KOPT-K1 (cell line): Measurements from ENCODE around the gene ELMO1.

Experiments
- H3K27ac ChIP-seq: fragments of 200-600 bp; sonication (generic); 2 replicates; pipeline ENCODE4 v1.5.1; 2016; ENCODE audit warnings: antibody characterized with exemption, mild to moderate bottlenecking, low read depth, low read length; ENCODE audit not compliant: poor library complexity, severe bottlenecking
- H3K36me3 ChIP-seq: fragments of 200-600 bp; sonication (generic); 2 replicates; pipeline ENCODE4 v1.5.1; 2017; ENCODE audit warnings: antibody characterized with exemption, mild to moderate bottlenecking, low read length, moderate library complexity; ENCODE audit not compliant: insufficient read depth
- H3K9me3 ChIP-seq: fragments of 200-600 bp; sonication (generic); 2 replicates; pipeline ENCODE4 v1.5.1; 2017; ENCODE audit warnings: antibody characterized with exemption, low read length, mild to moderate bottlenecking; ENCODE audit not compliant: insufficient read depth, poor library complexity, severe bottlenecking

ELMO1 gene

GRCh38 chr7:36925207-36925606 is 523.5 kb downstream of the ELMO1 start:
- Histone ChIP-seq H3K9me3 (no peaks in the 10 kb centered on the region), H3K27ac (no peak overlapping the region), H3K36me3 (no peaks in the 10 kb centered on the region; the same call in 1 of the 2 replicates)

GRCh38 chr7:36923943-36924436 is 524.7 kb downstream of the ELMO1 start:
- Histone ChIP-seq H3K27ac (no peak overlapping the region), H3K9me3 (no peaks in the 10 kb centered on the region), H3K36me3 (no peaks in the 10 kb centered on the region; the same call in 1 of the 2 replicates)

- H3K27ac ChIP-seq = no peak overlapping the region
- H3K9me3 ChIP-seq = no peaks in the 10 kb centered on the region
- H3K36me3 ChIP-seq = no peaks in the 10 kb centered on the region; the same call in 1 of the 2 replicates
Observed at GRCh38 chr7:36923185-36923584, 525.5 kb downstream of the ELMO1 start.

- Histone ChIP-seq H3K9me3 (no peaks in the 10 kb centered on the region), H3K36me3 (no peaks in the 10 kb centered on the region; the same call in 1 of the 2 replicates), H3K27ac (no peak overlapping the region)
Observed at GRCh38 chr7:36920433-36920832, 528.2 kb downstream of the ELMO1 start.

- Histone ChIP-seq H3K27ac (no peak overlapping the region), H3K9me3 (no peaks in the 10 kb centered on the region), H3K36me3 (no peaks in the 10 kb centered on the region; the same call in 1 of the 2 replicates)
Observed at GRCh38 chr7:36919738-36920137, 528.9 kb downstream of the ELMO1 start.

- H3K27ac ChIP-seq = no peak overlapping the region
- no peaks in the 10 kb centered on the region for H3K9me3 ChIP-seq
Observed at GRCh38 chr7:36918591-36918990, 530.1 kb downstream of the ELMO1 start.

GRCh38 chr7:36916619-36917018 is 532.0 kb downstream of the ELMO1 start:
- Histone ChIP-seq H3K9me3 (no peaks in the 10 kb centered on the region), H3K36me3 (no peaks in the 10 kb centered on the region; the same call in 1 of the 2 replicates), H3K27ac (no peak overlapping the region)

More at GRCh38 chr7:36918591-36918990, 530.1 kb downstream of the ELMO1 start:
- no peaks in the 10 kb centered on the region; the same call in 1 of the 2 replicates for H3K36me3 ChIP-seq

GRCh38 chr7:36916116-36916515 is 532.5 kb downstream of the ELMO1 start:
- Histone ChIP-seq H3K27ac (no peak overlapping the region), H3K9me3 (no peaks in the 10 kb centered on the region), H3K36me3 (no peaks in the 10 kb centered on the region)

GRCh38 chr7:36911788-36912187 is 536.9 kb downstream of the ELMO1 start:
- Histone ChIP-seq H3K36me3 (peaks cover 10% of the 10 kb centered on the region; the same call in 1 of the 2 replicates), H3K27ac (no peak overlapping the region), H3K9me3 (no peaks in the 10 kb centered on the region)

GRCh38 chr7:36910859-36911258 is 537.8 kb downstream of the ELMO1 start:
- Histone ChIP-seq H3K27ac (no peak overlapping the region), H3K9me3 (no peaks in the 10 kb centered on the region), H3K36me3 (peaks cover 10% of the 10 kb centered on the region; the same call in 1 of the 2 replicates)

GRCh38 chr7:36910401-36910800 is 538.3 kb downstream of the ELMO1 start:
- H3K36me3 ChIP-seq = peaks cover 10% of the 10 kb centered on the region; the same call in 1 of the 2 replicates
- H3K9me3 ChIP-seq = no peaks in the 10 kb centered on the region
- no peak overlapping the region for H3K27ac ChIP-seq

- H3K36me3 ChIP-seq = peaks cover 20% of the 10 kb centered on the region; the same call in 1 of the 2 replicates
- no peaks in the 10 kb centered on the region for H3K9me3 ChIP-seq
- no peak overlapping the region for H3K27ac ChIP-seq
Observed at GRCh38 chr7:36906956-36907635, 541.6 kb downstream of the ELMO1 start.

GRCh38 chr7:36906448-36906847 is 542.2 kb downstream of the ELMO1 start:
- peaks cover 20% of the 10 kb centered on the region; the same call in 1 of the 2 replicates for H3K36me3 ChIP-seq
- H3K27ac ChIP-seq = no peak overlapping the region
- H3K9me3 ChIP-seq = no peaks in the 10 kb centered on the region

- H3K9me3 ChIP-seq = no peaks in the 10 kb centered on the region
- peaks cover 18% of the 10 kb centered on the region; the same call in 1 of the 2 replicates for H3K36me3 ChIP-seq
- H3K27ac ChIP-seq = no peak overlapping the region
Observed at GRCh38 chr7:36905841-36906240, 542.8 kb downstream of the ELMO1 start.

- Histone ChIP-seq H3K36me3 (peaks cover 10% of the 10 kb centered on the region; the same call in 1 of the 2 replicates), H3K27ac (no peak overlapping the region), H3K9me3 (no peaks in the 10 kb centered on the region)
Observed at GRCh38 chr7:36904802-36905201, 543.9 kb downstream of the ELMO1 start.

- peaks cover 10% of the 10 kb centered on the region; the same call in 1 of the 2 replicates for H3K36me3 ChIP-seq
- H3K9me3 ChIP-seq = no peaks in the 10 kb centered on the region
- H3K27ac ChIP-seq = no peak overlapping the region
Observed at GRCh38 chr7:36904101-36904500, 544.6 kb downstream of the ELMO1 start.
